PC-3 (cell line): ENCODE measurements around the gene RNF212B. TPM values are rescaled to one million over a fixed set of nuclear protein-coding genes. Genes with fewer than 3 reads are reported as not detected.
A peak's percentile ranks its signal among the peaks of the same experiment; 100 is the strongest.

Experiments
- ATAC-seq: fragments of 200-7000 bp; cut with Tn5 transposase; 2 replicates; pipeline ENCODE4 v1.9.1; 2020; ENCODE audit warnings: mild to moderate bottlenecking, moderate library complexity
- BruUV-seq: library from RNA; stranded (reverse); fragments of 400-500 nt; replicated peaks from 2 replicates; lab custom pipeline; 2021; lab: Mats Ljungman, UMichigan
- CTCF ChIA-PET: fragments of 300-600 bp; sonication (Branson Sonifier 250); formaldehyde crosslinking; loops from one replicate; lab custom pipeline; 2022; ENCODE audit warnings: antibody characterized with exemption; lab: Charles Lee
- POLR2A ChIA-PET: fragments of 300-600 bp; sonication (Branson Sonifier 250); formaldehyde crosslinking; loops from one replicate; lab custom pipeline; 2022; ENCODE audit warnings: antibody characterized with exemption; ENCODE audit not compliant: unreplicated experiment; lab: Charles Lee
- DNase-seq: peaks from one replicate; pipeline ENCODE4 v3.0.0-alpha.2; 2015
- H2AFZ ChIP-seq: fragments of 300-600 bp; sonication (generic); 2 replicates; pipeline ENCODE4 v1.6.0; 2016; ENCODE audit warnings: antibody characterized with exemption, low read length
- H3F3A ChIP-seq: fragments of 300-600 bp; sonication (generic); one replicate; pipeline ENCODE4 v1.6.0; 2017; ENCODE audit warnings: antibody characterized with exemption, low read length, control low read depth, mild to moderate bottlenecking; ENCODE audit not compliant: unreplicated experiment
- H3K27ac ChIP-seq: fragments of 300-600 bp; sonication (generic); 2 replicates; pipeline ENCODE4 v1.5.1; 2016; ENCODE audit warnings: mild to moderate bottlenecking, low read length
- H3K27me3 ChIP-seq: fragments of 300-600 bp; sonication (generic); 2 replicates; pipeline ENCODE4 v1.6.1; 2016; ENCODE audit warnings: low read length, mixed read lengths
- H3K36me3 ChIP-seq: fragments of 300-600 bp; sonication (generic); 2 replicates; pipeline ENCODE4 v1.6.1; 2016; ENCODE audit warnings: low read depth, mixed run types, low read length, mixed read lengths
- H3K4me1 ChIP-seq: fragments of 300-600 bp; sonication (generic); 2 replicates; pipeline ENCODE4 v1.5.1; 2016; ENCODE audit warnings: low read length; ENCODE audit not compliant: insufficient read depth
- H3K4me2 ChIP-seq: fragments of 300-600 bp; sonication (generic); 2 replicates; pipeline ENCODE4 v1.6.0; 2016; ENCODE audit warnings: low read length
- H3K4me3 ChIP-seq: fragments of 300-600 bp; sonication (generic); 2 replicates; pipeline ENCODE4 v1.5.1; 2016; ENCODE audit warnings: mild to moderate bottlenecking, low read length, mixed read lengths
- H3K79me2 ChIP-seq: fragments of 300-600 bp; sonication (generic); 2 replicates; pipeline ENCODE4 v1.6.1; 2017; ENCODE audit warnings: low read length, mixed read lengths
- H3K9ac ChIP-seq: fragments of 300-600 bp; sonication (generic); 2 replicates; pipeline ENCODE4 v1.6.0; 2016; ENCODE audit warnings: mild to moderate bottlenecking, low read length
- H3K9me2 ChIP-seq: fragments of 300-600 bp; sonication (generic); replicated peaks from 2 replicates; pipeline ENCODE4 v1.6.1; 2016; ENCODE audit warnings: mixed run types, low read length, mixed read lengths
- H3K9me3 ChIP-seq: fragments of 300-600 bp; sonication (generic); 2 replicates; pipeline ENCODE4 v1.6.1; 2016; ENCODE audit warnings: low read length, mixed read lengths
- H4K20me1 ChIP-seq: fragments of 300-600 bp; sonication (generic); 2 replicates; pipeline ENCODE4 v1.6.1; 2016; ENCODE audit warnings: low read length, mixed read lengths
- CTCF ChIP-seq: fragments of 300-600 bp; sonication (generic); conservative IDR thresholded peaks from 2 replicates; pipeline ENCODE4 v1.5.1; 2017; ENCODE audit warnings: antibody characterized with exemption, low read depth, mild to moderate bottlenecking, low read length
- EZH2 ChIP-seq: fragments of 300-600 bp; sonication (generic); IDR thresholded peaks from one replicate; pipeline ENCODE4 v1.6.1; 2017; ENCODE audit warnings: antibody characterized with exemption, mild to moderate bottlenecking, low read length; ENCODE audit not compliant: unreplicated experiment
- EZH2phosphoT487 ChIP-seq: fragments of 300-600 bp; sonication (generic); IDR thresholded peaks from 2 replicates; pipeline ENCODE4 v1.6.1; 2018; ENCODE audit warnings: mild to moderate bottlenecking, antibody characterized with exemption, low read length, borderline replicate concordance
- intact Hi-C: fragments of 100-400 bp; cut with micrococcal nuclease; formaldehyde crosslinking; loops from 2 replicates; pipeline ENCODE4 v1.9.0; 2023
- total RNA-seq: library from RNA; depleted of rRNA; stranded (reverse); fragments of >200 nt; gene quantifications from 2 replicates; pipeline ENCODE4 v1.2.3, GENCODE V29; 2014

RNF212B gene
- total RNA-seq, 1 experiment from 2014 or later = not detected

- BruUV-seq = no TSS peak
- peak; percentile 62 for DNase-seq
- POLR2A ChIA-PET = interaction anchor here (0.6 to 1.1 kb wide), 3 partner anchors 17 to 253 kb away, joined by 3 to 6 read pairs (median 5); partner anchors contain the start of genes HOMEZ and PABPN1
These were observed 64.8 kb downstream of the RNF212B start, which contains the start of gene PPP1R3E for GRCh38 chr14:23302290-23303225. TSS of gene PPP1R3E (minus strand) at chr14:23302859. CDS start at chr14:23302576, 283 bp downstream.

GRCh38 chr14:23306412-23307145 lies 68.8 kb downstream of the RNF212B start, which contains the start of gene BCL2L2:
TSS of gene BCL2L2 (plus strand) at chr14:23306833. CDS start at chr14:23307768, 935 bp downstream.
- TF ChIP-seq CTCF (no peak), EZH2 (no peak), EZH2phosphoT487 (no peak)
- H3K4me1 ChIP-seq = peaks cover 24% of the 10 kb centered on the region
- H4K20me1 ChIP-seq = no peaks in the 10 kb centered on the region
- ATAC-seq (peak; percentile 55), DNase-seq (peak; percentile 87)
- H3K36me3 ChIP-seq = peaks cover 10% of the 10 kb centered on the region; the same call in 1 of the 2 replicates
- no peaks in the 10 kb centered on the region for H3K9me3 ChIP-seq
- POLR2A ChIA-PET = interaction anchor here (0.5 to 1.6 kb wide), 4 partner anchors 12 to 20 kb away, joined by 3 to 12 read pairs (median 4); partner anchors contain the start of genes HOMEZ and PABPN1
- no peaks in the 10 kb centered on the region for H3F3A ChIP-seq
- H3K4me3 ChIP-seq = peak within 1 kb of the TSS; percentile 86
- H3K4me2 ChIP-seq = peak within 1 kb of the TSS; percentile 88
- H3K9me2 ChIP-seq = no peaks in the 10 kb centered on the region
- CTCF ChIA-PET = interaction anchor here (0.5 to 0.9 kb wide), 4 partner anchors 16 to 243 kb away, joined by 3 to 13 read pairs (median 3); no protein-coding TSS in a partner anchor
- H2AFZ ChIP-seq = peak within 1 kb of the TSS; percentile 79
- peak within 1 kb of the TSS; percentile 87 for H3K9ac ChIP-seq
- H3K27me3 ChIP-seq = no peaks in the 10 kb centered on the region
- peaks cover 47% of the 10 kb centered on the region for H3K79me2 ChIP-seq
- no TSS peak for BruUV-seq
- intact Hi-C loops = loop anchor here (1.0 to 10.0 kb wide), 4 partner anchors 15 to 542 kb away; partner anchors contain the start of genes NGDN, OXA1L and PABPN1
- peak within 1 kb of the TSS; percentile 50 for H3K27ac ChIP-seq

More at GRCh38 chr14:23302290-23303225, 64.8 kb downstream of the RNF212B start, which contains the start of gene PPP1R3E:
- H3K27ac ChIP-seq = peak within 1 kb of the TSS; percentile 49; the same call in 1 of the 2 replicates
- no peaks in the 10 kb centered on the region for H3K9me2 ChIP-seq
- peak within 1 kb of the TSS; percentile 76 for H3K9ac ChIP-seq
- H2AFZ ChIP-seq = peak within 1 kb of the TSS; percentile 93
- H4K20me1 ChIP-seq = no peaks in the 10 kb centered on the region
- H3K4me1 ChIP-seq = peaks cover 21% of the 10 kb centered on the region
- CTCF ChIA-PET = interaction anchor here (0.6 kb wide), 1 partner anchor 792 kb away, joined by 8 read pairs; no protein-coding TSS in a partner anchor
- no peaks in the 10 kb centered on the region for H3K9me3 ChIP-seq
- intact Hi-C loops = loop anchor here (10.0 kb wide), 2 partner anchors 328 to 538 kb away; partner anchors contain the start of gene OXA1L
- H3K4me2 ChIP-seq = peak within 1 kb of the TSS; percentile 97
- no peaks in the 10 kb centered on the region for H3K27me3 ChIP-seq
- peak; percentile 29 for ATAC-seq
- H3K36me3 ChIP-seq = no peaks in the 10 kb centered on the region
- TF ChIP-seq EZH2phosphoT487 = no peak
- TF ChIP-seq EZH2 = no peak
- TF ChIP-seq CTCF = no peak
- peak within 1 kb of the TSS; percentile 79 for H3K4me3 ChIP-seq
- peaks cover 21% of the 10 kb centered on the region for H3K79me2 ChIP-seq
- peaks cover 4% of the 10 kb centered on the region for H3F3A ChIP-seq
